HepG2 (cell line): ENCODE results near the gene PLD2. TPM values are rescaled to one million over a fixed set of nuclear protein-coding genes. Genes with fewer than 3 reads are reported as not detected.

Experiments used
- ATAC-seq: fragments of 200-7000 bp; cut with Tn5 transposase; 3 replicates; pipeline ENCODE4 v1.9.1; 2020; ENCODE audit warnings: mild to moderate bottlenecking, moderate library complexity
- BruUV-seq: library from RNA; stranded (reverse); fragments of 400-500 nt; replicated peaks from 2 replicates; lab custom pipeline; 2021; lab: Mats Ljungman, UMichigan
- CTCF ChIA-PET: fragments of 300-600 bp; formaldehyde crosslinking; extraction: SDS; loops from one replicate; lab custom pipeline; 2021; ENCODE audit warnings: low total read pairs, inconsistent platforms, low intra/inter-chr PET ratio; lab: Yijun Ruan, JAX
- POLR2A ChIA-PET: fragments of 350-600 bp; sonication (Branson Sonifier 250); formaldehyde crosslinking; loops from one replicate; lab custom pipeline; 2020; ENCODE audit warnings: antibody characterized with exemption, inconsistent platforms; lab: Yijun Ruan, JAX
- DNase-seq: peaks from one replicate; pipeline ENCODE4 v3.0.0-alpha.2; 2015; ENCODE audit warnings: low spot score
- FAIRE-seq: peaks from 3 replicates; lab custom pipeline; 2011; peaks lifted over from hg19 to GRCh38; lab: Jason Lieb, UNC
- H2AFZ ChIP-seq: one replicate; pipeline ENCODE4 v1.6.1; 2011; ENCODE audit warnings: low read length, inconsistent platforms
- H3K27ac ChIP-seq: fragments of 300-600 bp; 3 replicates; pipeline ENCODE4 v1.8.0; 2011; ENCODE audit warnings: mixed run types, mild to moderate bottlenecking, mixed read lengths, low read length, inconsistent platforms; ENCODE audit not compliant: insufficient read depth; ENCODE audit errors: extremely low read length
- H3K27me3 ChIP-seq, 2 experiments: fragments of 200-600 bp in 1 of 2; 2 replicates in 1 of 2; 3 replicates in 1 of 2; pipeline versions ENCODE4 v1.6.0 to v1.8.0; 2011; ENCODE audit warnings: low read length in 2 of 2, mild to moderate bottlenecking in 2 of 2, moderate library complexity in 2 of 2, inconsistent platforms in 1 of 2; ENCODE audit not compliant: insufficient read depth in 2 of 2, control insufficient read depth in 1 of 2
- H3K36me3 ChIP-seq, 2 experiments: fragments of 200-600 bp in 1 of 2; replicated peaks in 1 of 2; 2 replicates in 1 of 2; 3 replicates in 1 of 2; pipeline versions ENCODE4 v1.5.1 to v1.8.0; 2011; ENCODE audit warnings: low read length in 2 of 2, inconsistent platforms in 1 of 2; ENCODE audit not compliant: insufficient read depth in 2 of 2, control insufficient read depth in 1 of 2
- H3K4me1 ChIP-seq: 2 replicates; pipeline ENCODE4 v1.5.1; 2012; ENCODE audit warnings: low read length, inconsistent platforms; ENCODE audit not compliant: insufficient read depth
- H3K4me2 ChIP-seq: 2 replicates; pipeline ENCODE4 v1.6.0; 2011; ENCODE audit warnings: low read depth, low read length, inconsistent platforms
- H3K4me3 ChIP-seq, 3 experiments: fragments of 200-600 bp in 1 of 3; sonication (generic), shearing (Covaris generic) in 1 of 3; replicated peaks in 1 of 3; 2 replicates each; pipeline ENCODE4 v1.5.1; 2011 to 2016; ENCODE audit warnings: low read length in 3 of 3, inconsistent platforms in 2 of 3, low read depth in 2 of 3, mild to moderate bottlenecking in 2 of 3, control low read depth in 1 of 3, mixed read lengths in 1 of 3; ENCODE audit not compliant: insufficient read depth in 1 of 3
- H3K79me2 ChIP-seq: one replicate; pipeline ENCODE4 v1.6.1; 2011; ENCODE audit warnings: low read length, inconsistent platforms; ENCODE audit not compliant: insufficient read depth
- H3K9ac ChIP-seq: 2 replicates; pipeline ENCODE4 v1.6.0; 2011; ENCODE audit warnings: mild to moderate bottlenecking, low read depth, low read length, inconsistent platforms; ENCODE audit not compliant: insufficient read depth
- H3K9me3 ChIP-seq: 2 replicates; pipeline ENCODE4 v1.5.1; 2012; ENCODE audit warnings: mild to moderate bottlenecking, low read length
- H4K20me1 ChIP-seq: 2 replicates; pipeline ENCODE4 v1.6.0; 2011; ENCODE audit warnings: inconsistent platforms, mild to moderate bottlenecking, low read length, moderate library complexity; ENCODE audit not compliant: insufficient read depth
- CHD4 ChIP-seq: fragments of 200-600 bp; sonication (generic); IDR thresholded peaks from 2 replicates; pipeline ENCODE4 v1.7.0; 2017; ENCODE audit warnings: mild to moderate bottlenecking, low read length, borderline replicate concordance
- EHMT2 ChIP-seq: fragments of 200-600 bp; sonication (generic); IDR thresholded peaks from 2 replicates; pipeline ENCODE4 v1.7.0; 2017; ENCODE audit warnings: antibody characterized with exemption, low read depth, low read length, borderline replicate concordance
- MAFG ChIP-seq: sonication (generic); formaldehyde crosslinking; IDR thresholded peaks from 2 replicates; pipeline ENCODE4 v1.5.1; 2020; ENCODE audit warnings: mild to moderate bottlenecking, missing genetic modification reagents
- ZNF207 ChIP-seq: fragments of 450-650 bp; IDR thresholded peaks from 2 replicates; pipeline ENCODE4 v1.6.1; 2016; ENCODE audit warnings: antibody characterized with exemption, borderline replicate concordance
- ZNF224 ChIP-seq: sonication (generic); formaldehyde crosslinking; IDR thresholded peaks from 2 replicates; pipeline ENCODE4 v1.5.0; 2020; ENCODE audit warnings: mild to moderate bottlenecking, missing genetic modification reagents
- ZNF296 ChIP-seq: sonication (generic); formaldehyde crosslinking; conservative IDR thresholded peaks from 2 replicates; pipeline ENCODE4 v1.5.0; 2020; ENCODE audit warnings: mild to moderate bottlenecking, missing genetic modification reagents
- ZNF30 ChIP-seq: sonication (generic); formaldehyde crosslinking; IDR thresholded peaks from 2 replicates; pipeline ENCODE4 v1.5.0; 2020; ENCODE audit warnings: mild to moderate bottlenecking, missing genetic modification reagents
- ZNF670 ChIP-seq: sonication (generic); formaldehyde crosslinking; IDR thresholded peaks from 2 replicates; pipeline ENCODE4 v1.8.0; 2022; ENCODE audit warnings: mild to moderate bottlenecking, missing genetic modification reagents, borderline replicate concordance
- ZNF703 ChIP-seq: sonication (generic); formaldehyde crosslinking; IDR thresholded peaks from 2 replicates; pipeline ENCODE4 v1.5.1; 2020; ENCODE audit warnings: missing genetic modification reagents, mild to moderate bottlenecking, moderate library complexity, borderline replicate concordance
- WGBS: methylation state at CpG from one replicate; pipeline ENCODE4 v1.1.6; 2017; ENCODE audit warnings: low lambda C conversion rate; 5-methylcytosine and 5-hydroxymethylcytosine counted together
- in situ Hi-C: cut with HindIII; loops from 2 replicates; pipeline ENCODE4 v1.10.0; 2017; ENCODE audit warnings: low pct_unique_long_range_greater_than_20kb; ENCODE audit not compliant: extremely low pct_ligation_motif_present
- intact Hi-C: fragments of 100-400 bp; cut with micrococcal nuclease; formaldehyde crosslinking; loops from one replicate; pipeline ENCODE4 v1.10.0; 2022; ENCODE audit not compliant: unreplicated experiment
- polyA plus RNA-seq, 8 experiments: library from polyadenylated mRNA; depleted of rRNA in 3 of 8; stranded (reverse) in 7 of 8; unstranded in 1 of 8; fragments of >200 nt; fragmentation: Illumina TruSeq in 4 of 8; extraction: Trizol in 4 of 8; gene quantifications; 2 replicates each; pipeline versions ENCODE4 v1.2.1 to v1.2.3, GENCODE V29; 2011 to 2016; ENCODE audit warnings: low read depth in 4 of 8, missing spikeins in 1 of 8, mixed read lengths in 1 of 8; ENCODE audit not compliant: insufficient read depth in 1 of 8
- total RNA-seq, 5 experiments: library from RNA; depleted of rRNA; stranded (reverse); fragments of >200 nt; fragmentation: Illumina TruSeq; extraction: Trizol; gene quantifications; 2 replicates each; pipeline ENCODE4 v1.2.3, GENCODE V29; 2016; ENCODE audit warnings: low read depth in 1 of 5
- TF ChIP-seq, protein P1 (sequence below): sonication (generic); formaldehyde crosslinking; IDR thresholded peaks from 2 replicates; pipeline ENCODE4 v1.4.0; 2020; ENCODE audit warnings: mild to moderate bottlenecking, low read depth, missing genetic modification reagents

The PLD2 gene
- total and polyA plus RNA-seq, 2 of the 13 experiments (the other 11 are each of a cell fraction or from before 2014, with no cell fraction given), result 13.4 to 29.7 TPM

DNA sequence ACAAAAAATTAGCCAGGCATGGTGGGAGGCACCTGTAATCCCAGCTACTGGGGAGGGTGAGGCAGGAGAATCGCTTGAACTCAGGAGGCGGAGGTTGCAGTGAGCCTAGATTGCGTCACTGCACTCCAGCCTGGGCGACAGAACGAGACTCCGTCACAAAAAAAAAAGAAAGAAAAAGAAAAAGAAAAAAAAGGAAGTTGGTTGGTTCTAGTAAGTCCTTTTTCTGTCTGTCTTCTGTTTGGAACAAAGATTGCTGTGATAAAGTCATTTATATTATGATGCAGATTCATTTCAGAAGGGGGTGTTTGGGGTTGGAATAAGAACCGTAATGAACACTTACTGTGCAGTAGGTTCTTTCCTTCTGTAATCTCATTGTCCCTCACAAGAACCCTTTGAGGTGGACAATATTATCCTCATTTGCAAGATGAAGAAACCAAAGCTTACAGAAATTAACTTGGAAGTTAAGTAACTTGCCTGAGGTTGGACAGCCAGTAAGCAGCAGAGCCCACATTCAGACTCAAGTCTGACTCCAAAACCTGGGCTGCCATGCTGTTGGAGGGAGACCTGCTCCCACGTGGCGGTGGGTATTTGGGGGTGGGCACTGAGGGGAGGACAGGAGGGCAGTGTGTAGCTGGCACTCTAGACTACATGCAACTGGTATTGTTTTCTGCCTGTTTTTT lies 36.5 kb downstream of the PLD2 start:
- no peak overlapping the region for H3K9ac ChIP-seq
- intact Hi-C loops, result no loop called here
- no peak overlapping the region for H3K4me2 ChIP-seq
- H2AFZ ChIP-seq, result no peak overlapping the region
- no peak overlapping the region for H3K4me3 ChIP-seq
- ChIA-PET POLR2A (no interaction called here), CTCF (no interaction called here)
- peaks cover 3 to 22% of the 10 kb centered on the region in 2 experiments; a peak in 4 of 5 replicates for H3K36me3 ChIP-seq
- no peak overlapping the region for H3K27ac ChIP-seq
- in situ Hi-C loops, result no loop called here
- peaks cover 62% of the 10 kb centered on the region for H3K4me1 ChIP-seq
- no TSS peak for BruUV-seq
- H3K27me3 ChIP-seq, result no peaks in the 10 kb centered on the region
- H3K79me2 ChIP-seq, result peaks cover 85% of the 10 kb centered on the region
- ATAC-seq, result no peak
- 83% methylated on average over 9 of the region's 9 CpGs for WGBS
- H4K20me1 ChIP-seq, result peaks cover 35% of the 10 kb centered on the region
- no peak for DNase-seq
- no peaks in the 10 kb centered on the region for H3K9me3 ChIP-seq
- TF ChIP-seq ZNF207 (no peak), ZNF670 (CRISPR knock-in tag) (no peak), ZNF296 (no peak), ZNF224 (CRISPR knock-in tag) (no peak), ZNF703 (CRISPR knock-in tag) (no peak), EHMT2 (no peak), MAFG (CRISPR knock-in tag) (no peak), CHD4 (no peak), ZNF30 (CRISPR knock-in tag) (no peak)
- TF ChIP-seq, protein P1, sequence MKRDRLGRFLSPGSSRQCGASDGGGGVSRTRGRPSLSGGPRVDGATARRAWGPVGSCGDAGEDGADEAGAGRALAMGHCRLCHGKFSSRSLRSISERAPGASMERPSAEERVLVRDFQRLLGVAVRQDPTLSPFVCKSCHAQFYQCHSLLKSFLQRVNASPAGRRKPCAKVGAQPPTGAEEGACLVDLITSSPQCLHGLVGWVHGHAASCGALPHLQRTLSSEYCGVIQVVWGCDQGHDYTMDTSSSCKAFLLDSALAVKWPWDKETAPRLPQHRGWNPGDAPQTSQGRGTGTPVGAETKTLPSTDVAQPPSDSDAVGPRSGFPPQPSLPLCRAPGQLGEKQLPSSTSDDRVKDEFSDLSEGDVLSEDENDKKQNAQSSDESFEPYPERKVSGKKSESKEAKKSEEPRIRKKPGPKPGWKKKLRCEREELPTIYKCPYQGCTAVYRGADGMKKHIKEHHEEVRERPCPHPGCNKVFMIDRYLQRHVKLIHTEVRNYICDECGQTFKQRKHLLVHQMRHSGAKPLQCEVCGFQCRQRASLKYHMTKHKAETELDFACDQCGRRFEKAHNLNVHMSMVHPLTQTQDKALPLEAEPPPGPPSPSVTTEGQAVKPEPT, result no peak
- TF ChIP-seq, all 625 proteins: peak for 0
- FAIRE-seq, result no peak
